Measurements from ENCODE around the gene OR5B12.

Gene OR5B12

GRCh38 chr11:58392746-58393145 is 49.3 kb downstream of the OR5B12 start:
- Histone ChIP-seq H3K36me3 (ENCODE audit: insufficient read depth, low read length) (no peaks in the 10 kb centered on the region), H3K4me1 (ENCODE audit: insufficient read depth, low read length, severe bottlenecking) (no peaks in the 10 kb centered on the region), H3K79me2 (ENCODE audit: insufficient read depth, low read length) (no peaks in the 10 kb centered on the region), H3K27me3 (ENCODE audit: insufficient read depth, low read length) (no peaks in the 10 kb centered on the region), H3K4me2 (ENCODE audit: low read length) (no peak overlapping the region), H3F3A (ENCODE audit: insufficient read depth, low read length) (no peaks in the 10 kb centered on the region), H3K4me3 (ENCODE audit: low read depth, low read length, poor library complexity, severe bottlenecking) (no peak overlapping the region), H3K9ac (ENCODE audit: low read length) (no peak overlapping the region), H2AFZ (ENCODE audit: low read length) (no peak overlapping the region), H3K9me3 (ENCODE audit: low read length) (no peaks in the 10 kb centered on the region), H4K20me1 (ENCODE audit: insufficient read depth, low read length) (no peaks in the 10 kb centered on the region), H3K9me2 (ENCODE audit: low read depth, low read length) (no peaks in the 10 kb centered on the region), H3K27ac (ENCODE audit: low read depth, low read length, poor library complexity, severe bottlenecking) (no peak overlapping the region)
- TF ChIP-seq EZH2 (IDR thresholded peaks at IDR 0.05; ENCODE audit: borderline replicate concordance, low read length) (no peak), CTCF (IDR thresholded peaks at IDR 0.05; ENCODE audit: low read length) (no peak)

- Histone ChIP-seq H3K4me3 (ENCODE audit: low read depth, low read length, poor library complexity, severe bottlenecking) (no peak overlapping the region), H3F3A (ENCODE audit: insufficient read depth, low read length) (no peaks in the 10 kb centered on the region), H3K79me2 (ENCODE audit: insufficient read depth, low read length) (no peaks in the 10 kb centered on the region), H3K9me2 (ENCODE audit: low read depth, low read length) (no peaks in the 10 kb centered on the region), H3K27ac (ENCODE audit: low read depth, low read length, poor library complexity, severe bottlenecking) (no peak overlapping the region), H3K9ac (ENCODE audit: low read length) (no peak overlapping the region), H3K27me3 (ENCODE audit: insufficient read depth, low read length) (no peaks in the 10 kb centered on the region), H2AFZ (ENCODE audit: low read length) (no peak overlapping the region), H3K4me1 (ENCODE audit: insufficient read depth, low read length, severe bottlenecking) (no peaks in the 10 kb centered on the region), H3K36me3 (ENCODE audit: insufficient read depth, low read length) (no peaks in the 10 kb centered on the region), H4K20me1 (ENCODE audit: insufficient read depth, low read length) (no peaks in the 10 kb centered on the region), H3K4me2 (ENCODE audit: low read length) (no peak overlapping the region), H3K9me3 (ENCODE audit: low read length) (no peaks in the 10 kb centered on the region)
- TF ChIP-seq CTCF (IDR thresholded peaks at IDR 0.05; ENCODE audit: low read length), result no peak
- no peak for TF ChIP-seq EZH2 (IDR thresholded peaks at IDR 0.05; ENCODE audit: borderline replicate concordance, low read length)
These were observed 50.2 kb downstream of the OR5B12 start for GRCh38 chr11:58391879-58392278.

DNA sequence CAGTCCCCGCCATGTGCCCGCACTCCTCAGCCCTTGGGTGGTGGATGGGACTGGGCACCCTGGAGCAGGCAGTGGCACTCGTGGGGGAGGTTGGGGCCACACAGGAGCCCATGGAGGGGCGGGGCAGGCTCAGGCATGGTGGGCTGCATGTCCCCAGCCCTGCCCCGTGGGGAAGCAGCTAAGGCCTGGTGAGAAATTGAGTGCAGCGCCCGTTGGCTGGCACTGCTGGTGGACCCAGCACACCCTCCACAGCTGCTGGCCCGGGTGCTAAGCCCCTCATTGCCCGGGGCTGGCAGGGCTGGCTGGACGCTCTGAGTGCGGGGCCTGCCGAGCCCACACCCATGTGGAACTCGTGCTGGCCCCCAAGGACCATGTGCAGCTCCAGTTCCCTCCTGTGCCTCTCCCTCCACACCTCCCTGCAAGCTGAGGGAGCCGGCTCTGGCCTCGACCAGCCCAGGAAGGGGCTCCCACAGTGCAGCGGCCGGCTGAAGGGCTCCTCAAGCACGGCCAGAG is 51.4 kb downstream of the OR5B12 start:
- H3K9ac ChIP-seq (ENCODE audit: low read length), result no peak overlapping the region
- H2AFZ ChIP-seq (ENCODE audit: low read length), result no peak overlapping the region
- H3K79me2 ChIP-seq (ENCODE audit: insufficient read depth, low read length), result no peaks in the 10 kb centered on the region
- H3K4me2 ChIP-seq (ENCODE audit: low read length), result no peak overlapping the region
- H3K9me2 ChIP-seq (ENCODE audit: low read depth, low read length), result no peaks in the 10 kb centered on the region
- no peaks in the 10 kb centered on the region for H3F3A ChIP-seq (ENCODE audit: insufficient read depth, low read length)
- H3K9me3 ChIP-seq (ENCODE audit: low read length), result no peaks in the 10 kb centered on the region
- H3K36me3 ChIP-seq (ENCODE audit: insufficient read depth, low read length), result no peaks in the 10 kb centered on the region
- no peak overlapping the region for H3K27ac ChIP-seq (ENCODE audit: low read depth, low read length, poor library complexity, severe bottlenecking)
- H3K4me3 ChIP-seq (ENCODE audit: low read depth, low read length, poor library complexity, severe bottlenecking), result no peak overlapping the region
- no peaks in the 10 kb centered on the region for H3K27me3 ChIP-seq (ENCODE audit: insufficient read depth, low read length)
- H4K20me1 ChIP-seq (ENCODE audit: insufficient read depth, low read length), result no peaks in the 10 kb centered on the region
- no peaks in the 10 kb centered on the region for H3K4me1 ChIP-seq (ENCODE audit: insufficient read depth, low read length, severe bottlenecking)
- TF ChIP-seq EZH2 (IDR thresholded peaks at IDR 0.05; ENCODE audit: borderline replicate concordance, low read length), result no peak
- TF ChIP-seq CTCF (IDR thresholded peaks at IDR 0.05; ENCODE audit: low read length), result no peak
